ENCODE measurements around the gene CHRDL2.

Gene CHRDL2

GRCh38 chr11:74683279-74683871 is 47.9 kb downstream of the CHRDL2 start:
- peak; percentile 31 for TF ChIP-seq CTCF (IDR thresholded peaks at IDR 0.05; ENCODE audit: low read length, missing control alignments)
- H3K4me3 ChIP-seq (replicated peaks; ENCODE audit: low read depth, low read length): no peak overlapping the region
- DNase-seq (ENCODE audit: low read depth): no peak

GRCh38 chr11:74682731-74683278 is 48.4 kb downstream of the CHRDL2 start:
- no peak for TF ChIP-seq CTCF (IDR thresholded peaks at IDR 0.05; ENCODE audit: low read length, missing control alignments)
- no peak for DNase-seq (ENCODE audit: low read depth)
- H3K4me3 ChIP-seq (replicated peaks; ENCODE audit: low read depth, low read length): no peak overlapping the region

- TF ChIP-seq CTCF (IDR thresholded peaks at IDR 0.05; ENCODE audit: low read length, missing control alignments): no peak
- no peak for DNase-seq (ENCODE audit: low read depth)
- H3K4me3 ChIP-seq (replicated peaks; ENCODE audit: low read depth, low read length): no peak overlapping the region
These were observed 49.3 kb downstream of the CHRDL2 start for GRCh38 chr11:74681686-74682651.

DNA sequence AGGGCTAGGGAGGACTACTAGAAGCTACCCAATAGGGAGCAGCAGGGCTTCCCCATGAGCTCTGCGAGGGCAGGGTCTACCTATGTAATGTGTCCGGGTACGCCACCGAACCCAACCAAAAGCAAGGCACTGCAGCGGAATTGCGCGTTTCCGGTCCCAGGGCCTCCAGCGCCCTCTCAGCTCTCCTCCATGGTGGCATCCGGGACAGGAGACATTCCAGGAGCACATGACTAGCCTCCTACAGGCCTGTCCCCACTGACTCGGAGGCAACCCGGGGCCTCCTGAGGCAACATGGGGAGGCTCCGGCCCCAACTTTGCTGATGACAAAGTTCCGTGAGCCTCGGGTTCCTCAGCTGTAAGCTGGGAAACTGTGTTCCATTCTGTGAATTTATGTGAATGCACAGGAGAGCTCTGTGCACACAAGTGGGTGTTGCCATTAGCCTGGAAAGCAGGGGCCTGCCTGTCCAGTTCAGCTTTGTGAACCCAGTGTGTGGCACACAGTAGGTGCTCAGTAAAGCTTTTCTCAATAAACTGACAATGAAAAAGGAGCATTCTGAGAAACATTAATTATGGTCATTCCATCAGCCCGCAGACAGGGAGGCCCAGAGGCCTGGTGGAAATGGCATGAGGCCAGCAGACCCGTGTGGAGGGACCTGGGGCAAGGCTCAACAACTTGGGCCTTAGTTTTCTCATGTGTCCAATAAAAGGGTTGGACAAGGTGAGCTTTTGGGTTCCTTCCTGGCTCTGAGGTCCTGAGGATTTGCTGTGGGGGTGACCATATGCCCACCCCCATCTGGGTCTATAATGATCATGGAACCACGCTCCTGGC is 50.3 kb downstream of the CHRDL2 start:
- no peak for TF ChIP-seq CTCF (IDR thresholded peaks at IDR 0.05; ENCODE audit: low read length, missing control alignments)
- no peak for DNase-seq (ENCODE audit: low read depth)
- H3K4me3 ChIP-seq (replicated peaks; ENCODE audit: low read depth, low read length): no peak overlapping the region

DNA sequence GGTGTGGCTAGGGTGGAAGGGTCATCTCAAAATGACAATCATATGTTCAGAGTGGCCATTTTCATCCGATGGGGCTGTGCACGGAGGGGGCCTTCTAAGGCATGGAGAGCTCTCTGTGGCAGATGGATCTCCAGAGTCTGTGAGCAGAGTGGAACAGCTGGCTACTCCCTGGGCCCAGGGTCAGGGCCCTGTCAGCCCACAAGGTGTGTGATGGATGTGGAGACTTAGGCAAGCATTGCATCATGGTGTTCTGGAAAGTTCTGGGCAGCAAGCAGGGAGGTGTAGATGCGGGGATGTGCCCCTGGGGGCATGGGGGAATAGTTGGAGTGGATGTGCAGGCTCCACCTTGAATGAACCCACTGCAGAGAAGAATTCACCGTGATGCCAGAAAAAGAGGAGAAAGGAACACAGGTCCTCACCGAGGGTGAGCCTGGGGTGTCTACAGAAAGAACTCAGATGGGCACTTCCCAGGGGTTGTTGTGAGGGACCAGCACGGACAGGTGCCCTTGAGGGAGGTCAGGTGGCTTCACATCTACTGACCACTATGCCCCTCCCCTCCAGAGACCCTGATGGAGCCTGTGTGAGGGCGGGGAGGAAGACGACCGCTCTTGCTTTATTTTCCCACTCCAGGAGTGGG is 51.1 kb downstream of the CHRDL2 start:
- DNase-seq (ENCODE audit: low read depth): no peak
- TF ChIP-seq CTCF (IDR thresholded peaks at IDR 0.05; ENCODE audit: low read length, missing control alignments): no peak
- H3K4me3 ChIP-seq (replicated peaks; ENCODE audit: low read depth, low read length): no peak overlapping the region

- H3K4me3 ChIP-seq (replicated peaks; ENCODE audit: low read depth, low read length): no peak overlapping the region
- DNase-seq (ENCODE audit: low read depth): no peak
- no peak for TF ChIP-seq CTCF (IDR thresholded peaks at IDR 0.05; ENCODE audit: low read length, missing control alignments)
These were observed 51.7 kb downstream of the CHRDL2 start for GRCh38 chr11:74679513-74679865.
